ENCODE measurements around the gene NHSL1. TPM values are rescaled to one million over a fixed set of nuclear protein-coding genes. Genes with fewer than 3 reads are reported as not detected.

The NHSL1 gene
- total RNA-seq, 3 donors from 2014 or later, result 0.11 to 0.71 (median 0.68) TPM

DNA sequence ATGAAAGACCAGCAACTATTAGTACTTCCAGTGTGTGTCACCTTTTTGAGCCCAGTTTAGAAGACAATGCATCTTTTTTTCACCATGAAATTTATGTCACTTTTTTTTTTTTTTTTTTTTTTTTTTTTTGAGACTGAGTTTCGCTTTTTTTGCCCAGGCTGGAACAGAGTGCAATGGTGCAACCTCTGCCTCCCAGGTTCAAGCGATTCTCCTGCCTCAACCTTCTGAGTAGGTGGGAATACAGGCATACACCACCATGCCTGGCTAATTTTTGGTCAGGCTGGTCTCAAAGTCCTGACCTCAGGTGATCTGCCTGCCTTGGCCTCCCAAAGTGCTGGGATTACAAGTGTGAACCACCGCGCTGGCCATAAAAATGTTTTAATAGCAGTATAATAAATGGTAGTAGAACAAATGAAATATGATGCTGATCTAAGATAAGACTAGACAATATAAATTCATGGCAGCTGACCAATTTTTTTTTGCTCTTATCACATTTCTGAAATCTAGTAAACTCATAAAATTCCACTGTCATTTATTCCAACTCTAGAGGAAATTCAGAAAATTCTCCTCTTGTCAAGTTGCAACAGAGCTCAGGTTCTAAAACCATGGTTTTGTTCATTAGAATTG lies 21.3 kb downstream of the NHSL1 start:
- no peak overlapping the region for H3K4me3 Mint-ChIP-seq
- no peaks in the 10 kb centered on the region for H3K9me3 Mint-ChIP-seq
- ATAC-seq (no peak), DNase-seq (no peak)
- no peaks in the 10 kb centered on the region for H3K36me3 Mint-ChIP-seq (ENCODE audit: insufficient read depth)
- no peaks in the 10 kb centered on the region for H3K4me1 Mint-ChIP-seq (ENCODE audit: low read depth)
- H3K27me3 Mint-ChIP-seq (ENCODE audit: low read depth), result no peaks in the 10 kb centered on the region

DNA sequence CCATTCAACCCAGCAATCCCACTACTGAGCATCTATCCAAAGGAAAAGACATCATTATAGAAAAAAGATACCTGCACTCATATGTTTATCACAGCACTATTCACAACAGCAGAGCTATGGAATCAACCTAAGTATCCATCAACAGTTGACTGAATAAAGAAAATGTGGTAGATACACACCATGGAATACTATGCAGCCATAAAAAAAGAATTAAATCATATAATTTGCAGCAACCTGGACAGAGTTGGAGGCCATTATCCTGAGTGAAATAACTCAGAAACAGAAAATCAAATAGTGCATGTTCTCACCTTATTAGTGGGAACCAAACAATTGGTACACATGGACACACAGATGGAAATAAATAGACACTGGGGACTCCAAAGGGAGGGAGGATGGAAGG lies 23.2 kb downstream of the NHSL1 start:
- Mint-ChIP-seq H3K4me1 (ENCODE audit: low read depth) (no peaks in the 10 kb centered on the region), H3K27me3 (ENCODE audit: low read depth) (no peaks in the 10 kb centered on the region), H3K4me3 (no peak overlapping the region), H3K9me3 (no peaks in the 10 kb centered on the region), H3K36me3 (ENCODE audit: insufficient read depth) (no peaks in the 10 kb centered on the region)
- DNase-seq (no peak), ATAC-seq (no peak)

GRCh38 chr6:138473144-138473543 lies 26.1 kb downstream of the NHSL1 start:
- Mint-ChIP-seq H3K4me3 (no peak overlapping the region), H3K27me3 (ENCODE audit: low read depth) (peaks cover 5% of the 10 kb centered on the region), H3K9me3 (no peaks in the 10 kb centered on the region), H3K4me1 (ENCODE audit: low read depth) (no peaks in the 10 kb centered on the region), H3K36me3 (ENCODE audit: insufficient read depth) (no peaks in the 10 kb centered on the region)
- no peak for ATAC-seq
- DNase-seq, result no peak

DNA sequence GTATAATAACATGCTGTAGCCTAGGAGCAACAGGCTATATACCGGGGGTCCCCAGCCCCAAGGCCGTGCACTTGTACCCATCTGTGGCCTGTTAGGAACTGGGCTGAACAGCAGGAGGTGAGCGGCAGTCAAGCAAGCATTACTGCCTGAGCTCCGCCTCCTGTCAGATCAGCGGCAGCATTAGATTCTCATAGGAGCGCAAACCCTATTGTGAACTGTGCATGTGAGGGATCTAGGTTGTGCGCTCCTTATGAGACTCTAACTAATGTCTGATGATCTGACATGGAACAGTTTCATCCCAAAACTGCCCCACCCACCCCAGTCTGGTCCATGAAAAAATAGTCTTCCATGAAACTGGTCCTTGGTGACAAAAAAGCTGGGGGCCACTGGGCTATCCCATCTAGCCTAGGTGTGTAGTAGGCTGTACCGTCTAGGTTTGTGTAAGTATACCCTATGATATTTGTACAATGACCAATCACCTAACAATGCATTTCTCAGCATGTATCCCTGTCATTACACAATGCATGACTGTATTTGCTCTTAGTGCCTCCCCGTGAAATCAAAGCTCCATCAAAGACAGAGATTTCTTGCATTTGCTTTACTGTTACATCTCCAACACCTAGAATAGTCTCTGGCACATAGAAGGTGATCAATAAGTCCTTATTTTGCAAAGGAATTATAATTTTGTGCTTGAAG lies 30.8 kb downstream of the NHSL1 start:
- no peaks in the 10 kb centered on the region for H3K4me1 Mint-ChIP-seq (ENCODE audit: low read depth)
- H3K9me3 Mint-ChIP-seq, result no peaks in the 10 kb centered on the region
- no peak for ATAC-seq
- H3K27me3 Mint-ChIP-seq (ENCODE audit: low read depth), result peaks cover 5% of the 10 kb centered on the region
- no peak for DNase-seq
- H3K4me3 Mint-ChIP-seq, result no peak overlapping the region
- no peaks in the 10 kb centered on the region for H3K36me3 Mint-ChIP-seq (ENCODE audit: insufficient read depth)

DNA sequence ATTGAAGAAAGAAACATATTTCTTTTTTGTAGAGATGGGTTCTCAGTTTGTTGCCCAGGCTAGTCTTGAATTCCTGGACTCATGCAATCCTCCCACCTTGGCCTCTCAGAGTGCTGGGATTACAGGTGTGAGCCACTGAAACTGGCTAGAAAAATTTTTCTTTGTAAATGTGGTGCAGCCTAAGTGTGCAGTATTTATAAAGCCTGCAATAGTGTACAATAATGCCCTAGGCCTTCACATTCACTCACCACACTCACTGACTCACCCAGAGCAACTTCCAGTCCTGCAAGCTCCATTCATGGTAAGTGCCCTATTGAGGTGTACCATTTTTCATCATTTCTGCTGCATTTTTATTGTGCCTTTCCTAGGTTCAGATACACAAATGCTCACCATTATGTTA lies 31.4 kb downstream of the NHSL1 start:
- no peaks in the 10 kb centered on the region for H3K9me3 Mint-ChIP-seq
- no peaks in the 10 kb centered on the region for H3K4me1 Mint-ChIP-seq (ENCODE audit: low read depth)
- peaks cover 5% of the 10 kb centered on the region for H3K27me3 Mint-ChIP-seq (ENCODE audit: low read depth)
- no peaks in the 10 kb centered on the region for H3K36me3 Mint-ChIP-seq (ENCODE audit: insufficient read depth)
- DNase-seq, result no peak
- no peak for ATAC-seq
- no peak overlapping the region for H3K4me3 Mint-ChIP-seq

- peaks cover 5% of the 10 kb centered on the region for H3K27me3 Mint-ChIP-seq (ENCODE audit: low read depth)
Observed at GRCh38 chr6:138465007-138465645, 34.2 kb downstream of the NHSL1 start.

GRCh38 chr6:138464085-138464484 lies 35.2 kb downstream of the NHSL1 start:
- peaks cover 3% of the 10 kb centered on the region for H3K9me3 Mint-ChIP-seq
- H3K36me3 Mint-ChIP-seq (ENCODE audit: insufficient read depth), result no peaks in the 10 kb centered on the region
- ATAC-seq (no peak), DNase-seq (no peak)
- H3K4me3 Mint-ChIP-seq, result no peak overlapping the region
- H3K27me3 Mint-ChIP-seq (ENCODE audit: low read depth), result peaks cover 4% of the 10 kb centered on the region
- no peaks in the 10 kb centered on the region for H3K4me1 Mint-ChIP-seq (ENCODE audit: low read depth)

More at GRCh38 chr6:138465007-138465645, 34.2 kb downstream of the NHSL1 start:
- ATAC-seq (peak; percentile 75 to 77), DNase-seq (no peak)
- no peaks in the 10 kb centered on the region for H3K4me1 Mint-ChIP-seq (ENCODE audit: low read depth)
- no peaks in the 10 kb centered on the region for H3K36me3 Mint-ChIP-seq (ENCODE audit: insufficient read depth)
- H3K9me3 Mint-ChIP-seq, result peaks cover 3% of the 10 kb centered on the region
- no peak overlapping the region for H3K4me3 Mint-ChIP-seq

GRCh38 chr6:138461647-138462046 lies 37.6 kb downstream of the NHSL1 start:
- Mint-ChIP-seq H3K27me3 (ENCODE audit: low read depth) (no peaks in the 10 kb centered on the region), H3K9me3 (peaks cover 3% of the 10 kb centered on the region), H3K4me1 (ENCODE audit: low read depth) (peaks cover 9% of the 10 kb centered on the region), H3K36me3 (ENCODE audit: insufficient read depth) (no peaks in the 10 kb centered on the region), H3K4me3 (no peak overlapping the region)
- DNase-seq (no peak), ATAC-seq (no peak)

GRCh38 chr6:138456401-138456790 lies 42.9 kb downstream of the NHSL1 start:
- ATAC-seq, result no peak
- H3K4me1 Mint-ChIP-seq (ENCODE audit: low read depth), result peaks cover 30% of the 10 kb centered on the region
- H3K9me3 Mint-ChIP-seq, result no peaks in the 10 kb centered on the region
- DNase-seq, result no peak
- peak overlapping the region; percentile 55 for H3K4me3 Mint-ChIP-seq
- no peaks in the 10 kb centered on the region for H3K27me3 Mint-ChIP-seq (ENCODE audit: low read depth)
- no peaks in the 10 kb centered on the region for H3K36me3 Mint-ChIP-seq (ENCODE audit: insufficient read depth)

DNA sequence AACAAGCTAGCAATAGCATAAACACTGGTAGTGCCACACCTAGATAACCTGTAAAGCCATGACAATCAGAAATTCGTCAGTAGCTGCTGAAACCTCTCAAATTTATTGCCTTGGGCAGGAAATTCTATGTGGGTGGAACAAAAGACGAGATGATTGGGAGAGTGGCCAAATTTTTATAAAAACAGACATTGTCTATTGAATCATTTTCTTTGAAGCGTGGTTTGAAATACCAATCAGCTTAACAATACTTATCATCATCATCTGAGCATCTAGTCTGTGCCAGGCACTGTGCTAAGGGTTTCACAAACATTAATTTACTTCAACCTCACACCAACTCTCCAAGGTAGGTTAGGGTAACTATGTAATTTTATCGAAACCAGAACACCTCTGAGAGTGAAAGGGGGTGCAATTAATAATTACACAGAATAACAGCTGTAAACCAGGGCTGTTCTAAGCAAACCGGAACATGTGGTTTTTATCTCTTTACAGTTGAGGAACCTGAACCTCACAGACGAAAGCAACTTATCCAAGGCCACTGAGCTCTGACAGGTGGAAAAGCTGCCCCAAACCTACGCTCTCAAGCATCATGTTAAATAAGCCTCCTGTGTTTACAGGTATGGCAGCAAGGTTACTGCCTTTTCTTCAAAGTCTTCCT lies 43.4 kb downstream of the NHSL1 start:
- Mint-ChIP-seq H3K4me3 (peak overlapping the region; percentile 55), H3K36me3 (ENCODE audit: insufficient read depth) (peaks cover 2% of the 10 kb centered on the region), H3K9me3 (no peaks in the 10 kb centered on the region), H3K4me1 (ENCODE audit: low read depth) (peaks cover 30% of the 10 kb centered on the region), H3K27me3 (ENCODE audit: low read depth) (no peaks in the 10 kb centered on the region)
- ATAC-seq (peak; percentile 24 to 47), DNase-seq (no peak)

GRCh38 chr6:138454981-138455706 lies 44.1 kb downstream of the NHSL1 start:
- Mint-ChIP-seq H3K4me1 (ENCODE audit: low read depth) (peaks cover 30% of the 10 kb centered on the region), H3K27me3 (ENCODE audit: low read depth) (no peaks in the 10 kb centered on the region), H3K4me3 (peak overlapping the region; percentile 55), H3K36me3 (ENCODE audit: insufficient read depth) (peaks cover 2% of the 10 kb centered on the region), H3K9me3 (no peaks in the 10 kb centered on the region)
- DNase-seq, result peak; percentile 40
- ATAC-seq, result peak; percentile 81 to 82

- Mint-ChIP-seq H3K36me3 (ENCODE audit: insufficient read depth) (peaks cover 2% of the 10 kb centered on the region), H3K4me1 (ENCODE audit: low read depth) (peaks cover 15% of the 10 kb centered on the region), H3K27me3 (ENCODE audit: low read depth) (no peaks in the 10 kb centered on the region), H3K4me3 (no peak overlapping the region), H3K9me3 (no peaks in the 10 kb centered on the region)
- DNase-seq (no peak), ATAC-seq (no peak)
Observed at GRCh38 chr6:138451043-138451442, 48.3 kb downstream of the NHSL1 start.

DNA sequence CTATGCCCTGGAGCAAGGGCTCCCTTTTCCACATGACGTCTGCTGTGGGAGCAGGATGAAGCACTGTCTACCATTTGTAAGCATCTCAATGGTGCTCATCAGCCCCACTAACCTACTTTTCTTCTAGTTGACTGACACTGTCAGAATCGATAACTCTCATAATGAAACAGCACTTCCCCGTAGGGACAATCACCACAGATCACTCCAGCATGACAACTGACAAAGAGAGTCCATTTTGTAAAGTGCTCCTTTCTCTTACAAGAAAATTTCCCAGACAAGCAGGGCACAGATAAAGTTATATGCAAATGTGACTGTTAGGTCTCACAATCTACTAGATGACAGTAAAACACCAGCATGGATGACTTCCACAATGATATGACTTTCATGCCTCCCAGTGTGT lies 48.8 kb downstream of the NHSL1 start:
- no peaks in the 10 kb centered on the region for H3K27me3 Mint-ChIP-seq (ENCODE audit: low read depth)
- H3K9me3 Mint-ChIP-seq, result no peaks in the 10 kb centered on the region
- no peak for DNase-seq
- no peak overlapping the region for H3K4me3 Mint-ChIP-seq
- H3K4me1 Mint-ChIP-seq (ENCODE audit: low read depth), result peaks cover 9% of the 10 kb centered on the region
- no peak for ATAC-seq
- peaks cover 2% of the 10 kb centered on the region for H3K36me3 Mint-ChIP-seq (ENCODE audit: insufficient read depth)

DNA sequence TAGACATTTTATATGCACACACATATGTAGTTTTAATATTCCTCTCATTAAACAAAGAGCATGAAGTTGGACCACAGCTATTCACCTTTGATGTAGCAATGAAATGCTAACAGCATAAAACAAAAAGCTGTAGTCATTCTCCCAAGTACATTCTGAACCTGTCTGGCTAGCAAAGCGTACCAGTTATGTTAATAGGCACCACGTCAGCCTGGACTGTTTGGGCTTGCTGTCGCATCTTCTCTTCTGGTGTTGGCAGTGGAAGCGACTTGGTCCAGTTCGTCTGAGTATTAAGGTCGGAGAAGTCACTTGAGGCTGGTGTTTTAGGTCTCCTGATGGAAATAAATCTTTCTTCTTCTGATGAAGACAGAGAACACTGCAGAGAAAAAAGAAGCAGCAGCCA lies 52.5 kb downstream of the NHSL1 start:
- Mint-ChIP-seq H3K4me1 (ENCODE audit: low read depth) (no peaks in the 10 kb centered on the region), H3K36me3 (ENCODE audit: insufficient read depth) (peaks cover 2% of the 10 kb centered on the region), H3K27me3 (ENCODE audit: low read depth) (no peaks in the 10 kb centered on the region), H3K9me3 (no peaks in the 10 kb centered on the region), H3K4me3 (no peak overlapping the region)
- no peak for DNase-seq
- no peak for ATAC-seq
